B cell (primary cell): ENCODE data around the gene NNT. TPM values are rescaled to one million over a fixed set of nuclear protein-coding genes. Genes with fewer than 3 reads are reported as not detected.

Source experiments
- ATAC-seq: fragments of 200-7000 bp; cut with Tn5 transposase; one replicate; pipeline ENCODE4 v1.10.0; 2021; ENCODE audit warnings: low read depth, mild to moderate bottlenecking, moderate number of reproducible peaks, moderate library complexity
- CTCF ChIA-PET: fragments of 350-600 bp; sonication (Branson Sonifier 250); formaldehyde crosslinking; loops from one replicate; lab custom pipeline; 2021; ENCODE audit warnings: antibody characterized with exemption, inconsistent platforms; lab: Charles Lee
- POLR2A ChIA-PET: fragments of 350-600 bp; sonication (Branson Sonifier 250); formaldehyde crosslinking; loops from one replicate; lab custom pipeline; 2021; ENCODE audit warnings: antibody characterized with exemption; lab: Charles Lee
- DNase-seq: peaks from one replicate; pipeline ENCODE4 v3.0.0; 2013
- H2AFZ ChIP-seq: 2 replicates; pipeline ENCODE4 v1.6.1; 2012; ENCODE audit warnings: mild to moderate bottlenecking, low read depth, low read length; ENCODE audit not compliant: insufficient read depth, poor library complexity, severe bottlenecking
- H3K27ac ChIP-seq, 2 donors: 1 replicate in 1 of 2; 2 replicates in 1 of 2; pipeline ENCODE4 v1.5.1; 2012 to 2013; ENCODE audit warnings: low read length in 2 of 2, mild to moderate bottlenecking in 2 of 2, moderate library complexity in 1 of 2
- H3K27me3 ChIP-seq, 4 experiments: fragments of 200-600 bp in 1 of 4; sonication (generic) in 1 of 4; replicated peaks in 1 of 4; 1 replicate in 2 of 4; 2 replicates in 2 of 4; pipeline versions ENCODE4 v1.6.1 to v1.7.0; 2013 to 2016; ENCODE audit warnings: low read length in 3 of 4, mild to moderate bottlenecking in 2 of 4, mixed read lengths in 1 of 4, moderate library complexity in 1 of 4; ENCODE audit not compliant: insufficient read depth in 4 of 4, control insufficient read depth in 3 of 4; ENCODE audit errors: control extremely low read depth in 1 of 4
- H3K36me3 ChIP-seq, 2 experiments: replicated peaks in 1 of 2; 1 replicate in 1 of 2; 2 replicates in 1 of 2; pipeline versions ENCODE4 v1.6.1 to v1.7.1; 2013; ENCODE audit warnings: low read length in 1 of 2; ENCODE audit not compliant: insufficient read depth in 2 of 2, control insufficient read depth in 1 of 2; ENCODE audit errors: control extremely low read depth in 1 of 2, extremely low read depth in 1 of 2
- H3K4me1 ChIP-seq, 2 donors: fragments of 200-600 bp in 1 of 2; sonication (generic) in 1 of 2; 1 replicate in 1 of 2; 2 replicates in 1 of 2; pipeline versions ENCODE4 v1.5.1 to v1.6.1; 2013 to 2017; ENCODE audit warnings: low read length in 2 of 2; ENCODE audit not compliant: control insufficient read depth in 2 of 2, insufficient read depth in 2 of 2
- H3K4me2 ChIP-seq: replicated peaks from 2 replicates; pipeline ENCODE3; 2012; ENCODE audit warnings: mild to moderate bottlenecking, low read depth, low read length; ENCODE audit not compliant: poor library complexity, severe bottlenecking
- H3K4me3 ChIP-seq, 5 experiments: fragments of 200-600 bp in 1 of 5; sonication (generic) in 1 of 5; 1 replicate in 3 of 5; 2 replicates in 2 of 5; pipeline versions ENCODE4 v1.5.1 to v1.7.0; 2011 to 2016; ENCODE audit warnings: low read length in 4 of 5, mild to moderate bottlenecking in 4 of 5, low read depth in 2 of 5, control low read depth in 1 of 5, moderate library complexity in 1 of 5; ENCODE audit not compliant: insufficient read depth in 1 of 5; ENCODE audit errors: control extremely low read depth in 1 of 5, extremely low read depth in 1 of 5
- H3K79me2 ChIP-seq: fragments of 200-600 bp; sonication (generic); one replicate; pipeline ENCODE4 v1.6.0; 2016; ENCODE audit warnings: low read length; ENCODE audit not compliant: control insufficient read depth, insufficient read depth
- H3K9ac ChIP-seq: fragments of 200-600 bp; sonication (generic); 2 replicates; pipeline ENCODE4 v1.6.1; 2017; ENCODE audit warnings: mild to moderate bottlenecking, low read length, moderate library complexity
- H3K9me3 ChIP-seq, 3 donors: one replicate each; pipeline versions ENCODE4 v1.6.1 to v1.7.1; 2013; ENCODE audit warnings: low read length in 2 of 3; ENCODE audit not compliant: control insufficient read depth in 2 of 3, insufficient read depth in 1 of 3; ENCODE audit errors: control extremely low read depth in 1 of 3
- H4K20me1 ChIP-seq: 2 replicates; pipeline ENCODE4 v1.6.0; 2012; ENCODE audit warnings: mild to moderate bottlenecking, low read length; ENCODE audit not compliant: insufficient read depth, control insufficient read depth, poor library complexity, severe bottlenecking
- H3K27ac Mint-ChIP-seq: one replicate; pipeline ENCODE4 v1.8.0; 2021; ENCODE audit warnings: mixed read lengths
- H3K27me3 Mint-ChIP-seq: one replicate; pipeline ENCODE4 v1.8.0; 2021; ENCODE audit warnings: mixed read lengths
- H3K4me1 Mint-ChIP-seq: one replicate; pipeline ENCODE4 v1.8.0; 2021; ENCODE audit warnings: mixed read lengths
- H3K4me3 Mint-ChIP-seq: one replicate; pipeline ENCODE4 v1.8.0; 2021; ENCODE audit warnings: mixed read lengths
- H3K9me3 Mint-ChIP-seq: one replicate; pipeline ENCODE4 v1.8.0; 2022; ENCODE audit warnings: mixed read lengths; ENCODE audit not compliant: insufficient read depth
- CTCF ChIP-seq: fragments of 200-600 bp; IDR thresholded peaks from one replicate; pipeline ENCODE4 v1.8.0; 2022; ENCODE audit warnings: antibody characterized with exemption, mild to moderate bottlenecking
- EZH2 ChIP-seq: IDR thresholded peaks from 2 replicates; pipeline ENCODE4 v1.6.1; 2012; ENCODE audit warnings: borderline replicate concordance, low read depth, mild to moderate bottlenecking, moderate library complexity, low read length; ENCODE audit not compliant: insufficient read depth, poor library complexity, severe bottlenecking
- WGBS: methylation state at CpG from one replicate; pipeline ENCODE4 v1.1.5; 2013; ENCODE audit warnings: missing lambda C conversion rate; ENCODE audit not compliant: insufficient coverage; 5-methylcytosine and 5-hydroxymethylcytosine counted together
- intact Hi-C: fragments of 100-400 bp; cut with micrococcal nuclease; formaldehyde crosslinking; loops from one replicate; pipeline ENCODE4 v1.10.0; 2022
- polyA plus RNA-seq: library from polyadenylated mRNA; depleted of rRNA; stranded (reverse); fragments of >200 nt; gene quantifications from 2 replicates; pipeline ENCODE4 v1.2.3, GENCODE V29; 2012
- total RNA-seq, 2 donors: library from RNA; stranded (reverse); fragments of 120-200 nt in 1 of 2; gene quantifications; 1 replicate in 1 of 2; 2 replicates in 1 of 2; pipeline versions ENCODE4 v1.2.3 to v1.2.4, GENCODE V29; 2013 to 2022

The NNT gene
- total and polyA plus RNA-seq, 2 donors (not counting 1 experiment from before 2014, with no cell fraction given) = 17.8 to 61.1 TPM

GRCh38 chr5:43601454-43602260, 1.3 kb upstream of the NNT start:
- peak overlapping the region; percentile 95 for H3K4me3 Mint-ChIP-seq

More at GRCh38 chr5:43601454-43602260, 1.3 kb upstream of the NNT start:
- Histone ChIP-seq H3K36me3 (no peaks in the 10 kb centered on the region), H3K4me3 (peak overlapping the region in 3 of 5 experiments; percentile 73 to 99 (median 93)), H3K27ac (peak overlapping the region; percentile 75 to 89), H3K4me2 (peak overlapping the region; percentile 89), H3K9ac (peak overlapping the region; percentile 95), H3K9me3 (no peaks in the 10 kb centered on the region), H4K20me1 (peaks cover 10% of the 10 kb centered on the region), H2AFZ (peak overlapping the region; percentile 97), H3K4me1 (peaks cover 16 to 24% of the 10 kb centered on the region in 2 donors), H3K27me3 (no peaks in the 10 kb centered on the region), H3K79me2 (peaks cover 71% of the 10 kb centered on the region)
- ChIA-PET POLR2A (interaction anchor here (1.1 to 2.4 kb wide), 3 partner anchors 46 to 480 kb away, joined by 4 to 18 read pairs (median 18); partner anchors contain the start of genes PAIP1 and TMEM267), CTCF (interaction anchor here (1.2 to 4.7 kb wide), 5 partner anchors 29 to 118 kb away, joined by 5 to 27 read pairs (median 9); partner anchors contain the start of gene TMEM267)
- DNase-seq = no peak
- TF ChIP-seq CTCF = no peak
- no peak for TF ChIP-seq EZH2
- no peak for ATAC-seq
- Mint-ChIP-seq H3K4me1 (peaks cover 30% of the 10 kb centered on the region), H3K27me3 (no peaks in the 10 kb centered on the region), H3K27ac (peak overlapping the region; percentile 53), H3K9me3 (no peaks in the 10 kb centered on the region)
- intact Hi-C loops = loop anchor here (1.0 to 5.0 kb wide), 3 partner anchors 204 to 651 kb away; no protein-coding TSS in a partner anchor
- WGBS = 92% methylated on average over 2 of the region's 8 CpGs
